HepG2 (cell line): ENCODE measurements around the gene HIVEP2. TPM values are rescaled to one million over a fixed set of nuclear protein-coding genes. Genes with fewer than 3 reads are reported as not detected.

Experiments
- ATAC-seq: fragments of 200-7000 bp; cut with Tn5 transposase; 3 replicates; pipeline ENCODE4 v1.9.1; 2020; ENCODE audit warnings: mild to moderate bottlenecking, moderate library complexity
- BruUV-seq: library from RNA; stranded (reverse); fragments of 400-500 nt; replicated peaks from 2 replicates; lab custom pipeline; 2021; lab: Mats Ljungman, UMichigan
- CTCF ChIA-PET: fragments of 300-600 bp; formaldehyde crosslinking; extraction: SDS; loops from one replicate; lab custom pipeline; 2021; ENCODE audit warnings: low total read pairs, inconsistent platforms, low intra/inter-chr PET ratio; lab: Yijun Ruan, JAX
- POLR2A ChIA-PET: fragments of 350-600 bp; sonication (Branson Sonifier 250); formaldehyde crosslinking; loops from one replicate; lab custom pipeline; 2020; ENCODE audit warnings: antibody characterized with exemption, inconsistent platforms; lab: Yijun Ruan, JAX
- DNase-seq: peaks from one replicate; pipeline ENCODE4 v3.0.0-alpha.2; 2015; ENCODE audit warnings: low spot score
- FAIRE-seq: peaks from 3 replicates; lab custom pipeline; 2011; peaks lifted over from hg19 to GRCh38; lab: Jason Lieb, UNC
- H2AFZ ChIP-seq: one replicate; pipeline ENCODE4 v1.6.1; 2011; ENCODE audit warnings: low read length, inconsistent platforms
- H3K27ac ChIP-seq: fragments of 300-600 bp; 3 replicates; pipeline ENCODE4 v1.8.0; 2011; ENCODE audit warnings: mixed run types, mild to moderate bottlenecking, mixed read lengths, low read length, inconsistent platforms; ENCODE audit not compliant: insufficient read depth; ENCODE audit errors: extremely low read length
- H3K27me3 ChIP-seq, 2 experiments: fragments of 200-600 bp in 1 of 2; 2 replicates in 1 of 2; 3 replicates in 1 of 2; pipeline versions ENCODE4 v1.6.0 to v1.8.0; 2011; ENCODE audit warnings: low read length in 2 of 2, mild to moderate bottlenecking in 2 of 2, moderate library complexity in 2 of 2, inconsistent platforms in 1 of 2; ENCODE audit not compliant: insufficient read depth in 2 of 2, control insufficient read depth in 1 of 2
- H3K36me3 ChIP-seq, 2 experiments: fragments of 200-600 bp in 1 of 2; replicated peaks in 1 of 2; 2 replicates in 1 of 2; 3 replicates in 1 of 2; pipeline versions ENCODE4 v1.5.1 to v1.8.0; 2011; ENCODE audit warnings: low read length in 2 of 2, inconsistent platforms in 1 of 2; ENCODE audit not compliant: insufficient read depth in 2 of 2, control insufficient read depth in 1 of 2
- H3K4me1 ChIP-seq: 2 replicates; pipeline ENCODE4 v1.5.1; 2012; ENCODE audit warnings: low read length, inconsistent platforms; ENCODE audit not compliant: insufficient read depth
- H3K4me2 ChIP-seq: 2 replicates; pipeline ENCODE4 v1.6.0; 2011; ENCODE audit warnings: low read depth, low read length, inconsistent platforms
- H3K4me3 ChIP-seq, 3 experiments: fragments of 200-600 bp in 1 of 3; sonication (generic), shearing (Covaris generic) in 1 of 3; replicated peaks in 1 of 3; 2 replicates each; pipeline ENCODE4 v1.5.1; 2011 to 2016; ENCODE audit warnings: low read length in 3 of 3, inconsistent platforms in 2 of 3, low read depth in 2 of 3, mild to moderate bottlenecking in 2 of 3, control low read depth in 1 of 3, mixed read lengths in 1 of 3; ENCODE audit not compliant: insufficient read depth in 1 of 3
- H3K79me2 ChIP-seq: one replicate; pipeline ENCODE4 v1.6.1; 2011; ENCODE audit warnings: low read length, inconsistent platforms; ENCODE audit not compliant: insufficient read depth
- H3K9ac ChIP-seq: 2 replicates; pipeline ENCODE4 v1.6.0; 2011; ENCODE audit warnings: mild to moderate bottlenecking, low read depth, low read length, inconsistent platforms; ENCODE audit not compliant: insufficient read depth
- H3K9me3 ChIP-seq: 2 replicates; pipeline ENCODE4 v1.5.1; 2012; ENCODE audit warnings: mild to moderate bottlenecking, low read length
- H4K20me1 ChIP-seq: 2 replicates; pipeline ENCODE4 v1.6.0; 2011; ENCODE audit warnings: inconsistent platforms, mild to moderate bottlenecking, low read length, moderate library complexity; ENCODE audit not compliant: insufficient read depth
- CCDC6 ChIP-seq: sonication (generic); formaldehyde crosslinking; IDR thresholded peaks from 2 replicates; pipeline ENCODE4 v1.8.1; 2022; ENCODE audit warnings: mild to moderate bottlenecking, missing genetic modification reagents, moderate library complexity
- GTF3A ChIP-seq: sonication (generic); formaldehyde crosslinking; conservative IDR thresholded peaks from 2 replicates; pipeline ENCODE4 v1.4.0; 2020; ENCODE audit warnings: mild to moderate bottlenecking, missing genetic modification reagents
- NCOA2 ChIP-seq: sonication (generic); formaldehyde crosslinking; IDR thresholded peaks from 2 replicates; pipeline ENCODE4 v1.8.0; 2022; ENCODE audit warnings: inconsistent platforms
- NR2F1 ChIP-seq, 2 experiments: fragments of 450-650 bp in 1 of 2; formaldehyde crosslinking in 1 of 2; IDR thresholded peaks; 2 replicates each; pipeline versions ENCODE4 v1.5.0 to v1.6.1; 2016 to 2020; ENCODE audit warnings: mild to moderate bottlenecking in 1 of 2, missing compliant biosample characterization in 1 of 2, missing genetic modification reagents in 1 of 2, moderate library complexity in 1 of 2
- SMC3 ChIP-seq: IDR thresholded peaks from 2 replicates; pipeline ENCODE4 v1.6.1; 2011; ENCODE audit warnings: low read length, improper control_type of control experiment
- TOE1 ChIP-seq: sonication (generic); formaldehyde crosslinking; IDR thresholded peaks from 2 replicates; pipeline ENCODE4 v1.4.0; 2020; ENCODE audit warnings: mild to moderate bottlenecking, missing genetic modification reagents
- ZFP36L1 ChIP-seq: sonication (generic); formaldehyde crosslinking; IDR thresholded peaks from 2 replicates; pipeline ENCODE4 v1.8.0; 2022; ENCODE audit warnings: mild to moderate bottlenecking, missing genetic modification reagents, moderate library complexity
- ZMYM4 ChIP-seq: sonication (generic); formaldehyde crosslinking; IDR thresholded peaks from 2 replicates; pipeline ENCODE4 v1.8.1; 2023; ENCODE audit warnings: mild to moderate bottlenecking, missing genetic modification reagents
- ZNF282 ChIP-seq: fragments of 450-650 bp; IDR thresholded peaks from 2 replicates; pipeline ENCODE4 v1.6.1; 2018; ENCODE audit not compliant: partially characterized antibody
- ZNF317 ChIP-seq: sonication (generic); formaldehyde crosslinking; IDR thresholded peaks from 2 replicates; pipeline ENCODE4 v1.5.0; 2020; ENCODE audit warnings: mild to moderate bottlenecking, missing genetic modification reagents
- ZNF432 ChIP-seq: sonication (generic); formaldehyde crosslinking; IDR thresholded peaks from 2 replicates; pipeline ENCODE4 v1.5.0; 2020; ENCODE audit warnings: missing genetic modification reagents, mild to moderate bottlenecking, borderline replicate concordance
- ZNF446 ChIP-seq: sonication (generic); formaldehyde crosslinking; IDR thresholded peaks from 2 replicates; pipeline ENCODE4 v1.5.0; 2020; ENCODE audit warnings: mild to moderate bottlenecking, missing genetic modification reagents
- ZNF614 ChIP-seq: IDR thresholded peaks from 2 replicates; pipeline ENCODE4 v1.6.1; 2018; ENCODE audit warnings: missing biosample characterization, missing genetic modification reagents, inconsistent platforms, borderline replicate concordance
- ZNF7 ChIP-seq: IDR thresholded peaks from 2 replicates; pipeline ENCODE4 v1.6.1; 2016; ENCODE audit warnings: missing biosample characterization, missing genetic modification reagents
- ZNF782 ChIP-seq: sonication (generic); formaldehyde crosslinking; IDR thresholded peaks from 2 replicates; pipeline ENCODE4 v1.4.0; 2020; ENCODE audit warnings: missing genetic modification reagents, mild to moderate bottlenecking, borderline replicate concordance
- ZNF788 ChIP-seq: sonication (generic); formaldehyde crosslinking; IDR thresholded peaks from 2 replicates; pipeline ENCODE4 v1.5.0; 2020; ENCODE audit warnings: mild to moderate bottlenecking, missing genetic modification reagents, borderline replicate concordance
- ZNF792 ChIP-seq: IDR thresholded peaks from 2 replicates; pipeline ENCODE4 v1.6.1; 2016
- WGBS: methylation state at CpG from one replicate; pipeline ENCODE4 v1.1.6; 2017; ENCODE audit warnings: low lambda C conversion rate; 5-methylcytosine and 5-hydroxymethylcytosine counted together
- in situ Hi-C: cut with HindIII; loops from 2 replicates; pipeline ENCODE4 v1.10.0; 2017; ENCODE audit warnings: low pct_unique_long_range_greater_than_20kb; ENCODE audit not compliant: extremely low pct_ligation_motif_present
- intact Hi-C: fragments of 100-400 bp; cut with micrococcal nuclease; formaldehyde crosslinking; loops from one replicate; pipeline ENCODE4 v1.10.0; 2022; ENCODE audit not compliant: unreplicated experiment
- polyA plus RNA-seq, 8 experiments: library from polyadenylated mRNA; depleted of rRNA in 3 of 8; stranded (reverse) in 7 of 8; unstranded in 1 of 8; fragments of >200 nt; fragmentation: Illumina TruSeq in 4 of 8; extraction: Trizol in 4 of 8; gene quantifications; 2 replicates each; pipeline versions ENCODE4 v1.2.1 to v1.2.3, GENCODE V29; 2011 to 2016; ENCODE audit warnings: low read depth in 4 of 8, missing spikeins in 1 of 8, mixed read lengths in 1 of 8; ENCODE audit not compliant: insufficient read depth in 1 of 8
- total RNA-seq, 5 experiments: library from RNA; depleted of rRNA; stranded (reverse); fragments of >200 nt; fragmentation: Illumina TruSeq; extraction: Trizol; gene quantifications; 2 replicates each; pipeline ENCODE4 v1.2.3, GENCODE V29; 2016; ENCODE audit warnings: low read depth in 1 of 5
- TF ChIP-seq, protein P1 (sequence below): sonication (generic); formaldehyde crosslinking; IDR thresholded peaks from 2 replicates; pipeline ENCODE4 v1.5.0; 2020; ENCODE audit warnings: mild to moderate bottlenecking, missing genetic modification reagents, moderate library complexity
- TF ChIP-seq, protein P2 (sequence below): sonication (generic); formaldehyde crosslinking; IDR thresholded peaks from 2 replicates; pipeline ENCODE4 v1.4.0; 2020; ENCODE audit warnings: missing genetic modification reagents

Gene HIVEP2
- total and polyA plus RNA-seq, 2 of the 13 experiments (the other 11 are each of a cell fraction or from before 2014, with no cell fraction given), result 3.4 to 12.9 TPM

DNA sequence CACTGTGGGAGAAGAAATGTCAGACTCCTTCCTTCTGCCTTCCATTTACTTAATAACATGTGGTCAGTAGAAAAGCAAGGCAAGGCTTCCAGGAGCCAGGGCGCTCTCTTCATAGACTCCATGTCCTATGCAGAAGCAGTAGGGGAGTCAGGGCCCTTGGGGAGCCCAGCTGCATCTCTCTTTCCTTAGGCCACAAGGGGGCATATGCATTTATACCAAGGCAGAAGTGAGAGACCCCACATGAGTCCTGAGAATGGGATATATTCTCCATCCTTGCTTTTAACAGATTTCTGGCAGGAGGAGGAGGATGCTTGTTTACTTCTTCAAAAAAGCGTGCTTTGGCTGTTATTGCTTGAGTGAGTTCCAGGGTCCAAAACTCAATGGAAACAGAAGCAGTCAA lies 198.5 kb downstream of the HIVEP2 start (continued):
- TF ChIP-seq ZNF317 (no peak), ZNF792 (CRISPR knock-in tag) (no peak), NCOA2 (CRISPR knock-in tag) (no peak), ZNF432 (CRISPR knock-in tag) (no peak), NR2F1 (CRISPR knock-in tag; IDR thresholded peaks at IDR 0.05) (no peak), ZNF446 (no peak), SMC3 (peak; percentile 86), ZNF7 (CRISPR knock-in tag) (no peak), ZNF282 (no peak), TOE1 (no peak), GTF3A (CRISPR knock-in tag) (no peak), ZNF782 (CRISPR knock-in tag) (no peak), CCDC6 (CRISPR knock-in tag) (no peak)
- TF ChIP-seq, protein P1, sequence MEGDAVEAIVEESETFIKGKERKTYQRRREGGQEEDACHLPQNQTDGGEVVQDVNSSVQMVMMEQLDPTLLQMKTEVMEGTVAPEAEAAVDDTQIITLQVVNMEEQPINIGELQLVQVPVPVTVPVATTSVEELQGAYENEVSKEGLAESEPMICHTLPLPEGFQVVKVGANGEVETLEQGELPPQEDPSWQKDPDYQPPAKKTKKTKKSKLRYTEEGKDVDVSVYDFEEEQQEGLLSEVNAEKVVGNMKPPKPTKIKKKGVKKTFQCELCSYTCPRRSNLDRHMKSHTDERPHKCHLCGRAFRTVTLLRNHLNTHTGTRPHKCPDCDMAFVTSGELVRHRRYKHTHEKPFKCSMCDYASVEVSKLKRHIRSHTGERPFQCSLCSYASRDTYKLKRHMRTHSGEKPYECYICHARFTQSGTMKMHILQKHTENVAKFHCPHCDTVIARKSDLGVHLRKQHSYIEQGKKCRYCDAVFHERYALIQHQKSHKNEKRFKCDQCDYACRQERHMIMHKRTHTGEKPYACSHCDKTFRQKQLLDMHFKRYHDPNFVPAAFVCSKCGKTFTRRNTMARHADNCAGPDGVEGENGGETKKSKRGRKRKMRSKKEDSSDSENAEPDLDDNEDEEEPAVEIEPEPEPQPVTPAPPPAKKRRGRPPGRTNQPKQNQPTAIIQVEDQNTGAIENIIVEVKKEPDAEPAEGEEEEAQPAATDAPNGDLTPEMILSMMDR (CRISPR knock-in tag), result peak; percentile 71

DNA sequence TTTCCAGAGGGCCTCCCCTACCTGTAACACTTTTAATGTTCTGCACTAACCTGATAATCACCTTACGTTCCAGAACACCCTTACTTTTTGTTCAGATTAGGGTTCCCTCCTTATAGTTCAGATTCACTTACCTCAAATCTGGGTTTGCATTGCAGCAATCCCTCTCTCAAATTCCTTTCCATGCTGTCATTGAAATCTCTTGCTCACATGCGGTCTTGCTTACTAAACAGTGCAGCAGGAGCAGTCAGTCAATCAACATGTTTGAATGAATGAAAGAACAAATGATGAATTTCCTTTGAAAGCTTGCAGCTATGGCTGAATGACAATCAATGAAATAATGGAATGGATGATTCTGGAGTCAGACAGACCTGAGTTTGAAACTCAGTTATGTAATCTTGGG lies 200.1 kb downstream of the HIVEP2 start:
- BruUV-seq, result no TSS peak
- intact Hi-C loops, result loop anchor here (5.0 kb wide), 1 partner anchor 202 kb away; the partner anchor contains the start of gene HIVEP2
- no peak overlapping the region for H3K27ac ChIP-seq
- DNase-seq, result no peak
- FAIRE-seq, result no peak
- 14% methylated on average over 2 of the region's 2 CpGs for WGBS
- TF ChIP-seq ZNF614 (CRISPR knock-in tag) (no peak), ZNF788 (CRISPR knock-in tag) (no peak), ZFP36L1 (no peak), ZMYM4 (CRISPR knock-in tag) (no peak)
- TF ChIP-seq, protein P2, sequence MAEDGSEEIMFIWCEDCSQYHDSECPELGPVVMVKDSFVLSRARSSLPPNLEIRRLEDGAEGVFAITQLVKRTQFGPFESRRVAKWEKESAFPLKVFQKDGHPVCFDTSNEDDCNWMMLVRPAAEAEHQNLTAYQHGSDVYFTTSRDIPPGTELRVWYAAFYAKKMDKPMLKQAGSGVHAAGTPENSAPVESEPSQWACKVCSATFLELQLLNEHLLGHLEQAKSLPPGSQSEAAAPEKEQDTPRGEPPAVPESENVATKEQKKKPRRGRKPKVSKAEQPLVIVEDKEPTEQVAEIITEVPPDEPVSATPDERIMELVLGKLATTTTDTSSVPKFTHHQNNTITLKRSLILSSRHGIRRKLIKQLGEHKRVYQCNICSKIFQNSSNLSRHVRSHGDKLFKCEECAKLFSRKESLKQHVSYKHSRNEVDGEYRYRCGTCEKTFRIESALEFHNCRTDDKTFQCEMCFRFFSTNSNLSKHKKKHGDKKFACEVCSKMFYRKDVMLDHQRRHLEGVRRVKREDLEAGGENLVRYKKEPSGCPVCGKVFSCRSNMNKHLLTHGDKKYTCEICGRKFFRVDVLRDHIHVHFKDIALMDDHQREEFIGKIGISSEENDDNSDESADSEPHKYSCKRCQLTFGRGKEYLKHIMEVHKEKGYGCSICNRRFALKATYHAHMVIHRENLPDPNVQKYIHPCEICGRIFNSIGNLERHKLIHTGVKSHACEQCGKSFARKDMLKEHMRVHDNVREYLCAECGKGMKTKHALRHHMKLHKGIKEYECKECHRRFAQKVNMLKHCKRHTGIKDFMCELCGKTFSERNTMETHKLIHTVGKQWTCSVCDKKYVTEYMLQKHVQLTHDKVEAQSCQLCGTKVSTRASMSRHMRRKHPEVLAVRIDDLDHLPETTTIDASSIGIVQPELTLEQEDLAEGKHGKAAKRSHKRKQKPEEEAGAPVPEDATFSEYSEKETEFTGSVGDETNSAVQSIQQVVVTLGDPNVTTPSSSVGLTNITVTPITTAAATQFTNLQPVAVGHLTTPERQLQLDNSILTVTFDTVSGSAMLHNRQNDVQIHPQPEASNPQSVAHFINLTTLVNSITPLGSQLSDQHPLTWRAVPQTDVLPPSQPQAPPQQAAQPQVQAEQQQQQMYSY (CRISPR knock-in tag), result no peak
- in situ Hi-C loops, result no loop called here
- H3K4me2 ChIP-seq, result no peak overlapping the region
- no peaks in the 10 kb centered on the region for H3K4me1 ChIP-seq
- H3K9me3 ChIP-seq, result no peaks in the 10 kb centered on the region
- ChIA-PET CTCF (no interaction called here), POLR2A (no interaction called here)
- H3K27me3 ChIP-seq, result peaks cover 0 to 10% of the 10 kb centered on the region in 2 experiments; a peak in 1 of 5 replicates
- H3K4me3 ChIP-seq, result no peak overlapping the region
- no peaks in the 10 kb centered on the region for H3K79me2 ChIP-seq
- H3K36me3 ChIP-seq, result no peaks in the 10 kb centered on the region
- no peak overlapping the region for H2AFZ ChIP-seq
- H4K20me1 ChIP-seq, result no peaks in the 10 kb centered on the region
- H3K9ac ChIP-seq, result no peak overlapping the region
- ATAC-seq, result no peak
